Measurements from ENCODE around the gene GUSB. TPM values are rescaled to one million over a fixed set of nuclear protein-coding genes. Genes with fewer than 3 reads are reported as not detected.

GUSB gene
- total RNA-seq, 1 donor from 2014 or later, result 53.6 TPM

Other genes starting within 250 kb of the GUSB start
- gene VKORC1L1, start 109.1 kb downstream of the GUSB start, total RNA-seq (ENCODE audit: unreplicated experiment), result 22.9 TPM
- 48.3 TPM for gene ASL, start 93.6 kb upstream of the GUSB start, total RNA-seq (ENCODE audit: unreplicated experiment)
- 19.2 TPM for gene CRCP, start 132.6 kb upstream of the GUSB start, total RNA-seq (ENCODE audit: unreplicated experiment)
- gene TPST1, start 223.1 kb upstream of the GUSB start, total RNA-seq (ENCODE audit: unreplicated experiment), result 17.7 TPM